Measurements from ENCODE around the gene CCSER1.

Gene CCSER1

DNA sequence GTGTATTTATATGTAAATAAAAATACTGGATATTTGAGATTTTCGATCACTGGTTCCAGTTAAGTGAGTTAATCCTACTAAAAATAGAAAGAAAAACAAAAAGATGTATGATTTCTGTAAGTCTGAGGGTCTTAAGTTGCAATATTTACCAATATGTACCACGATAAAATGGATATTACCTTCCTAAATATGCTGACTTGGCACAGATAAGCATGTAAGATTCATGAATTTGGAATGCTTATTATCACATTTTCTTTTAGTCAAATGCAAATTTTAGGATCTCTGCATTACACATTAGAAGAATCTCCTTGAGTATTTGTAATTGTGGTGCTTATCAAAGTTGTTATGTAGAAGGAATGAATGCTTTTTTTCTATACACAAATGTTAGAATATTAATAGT is 1158.3 kb downstream of the CCSER1 start:
- H3K27ac ChIP-seq (ENCODE audit: low read depth, low read length): no peak overlapping the region
- H3K27me3 ChIP-seq (ENCODE audit: low read length): no peaks in the 10 kb centered on the region
- no peaks in the 10 kb centered on the region for H3K9me3 ChIP-seq (ENCODE audit: insufficient read depth, low read length)
- H3K4me2 ChIP-seq (ENCODE audit: low read depth, low read length, poor library complexity, severe bottlenecking): no peak overlapping the region
- H3K36me3 ChIP-seq (ENCODE audit: low read length): no peaks in the 10 kb centered on the region
- no peaks in the 10 kb centered on the region for H4K20me1 ChIP-seq (ENCODE audit: low read depth, low read length)
- H3K79me2 ChIP-seq (ENCODE audit: insufficient read depth, low read length): no peaks in the 10 kb centered on the region
- no peak overlapping the region for H2AFZ ChIP-seq (ENCODE audit: low read depth, low read length, severe bottlenecking)
- no peak overlapping the region for H3K9ac ChIP-seq (ENCODE audit: low read length)
- no peak for TF ChIP-seq EZH2phosphoT487 (conservative IDR thresholded peaks at IDR 0.05; ENCODE audit: low read length)
- TF ChIP-seq, protein P1, sequence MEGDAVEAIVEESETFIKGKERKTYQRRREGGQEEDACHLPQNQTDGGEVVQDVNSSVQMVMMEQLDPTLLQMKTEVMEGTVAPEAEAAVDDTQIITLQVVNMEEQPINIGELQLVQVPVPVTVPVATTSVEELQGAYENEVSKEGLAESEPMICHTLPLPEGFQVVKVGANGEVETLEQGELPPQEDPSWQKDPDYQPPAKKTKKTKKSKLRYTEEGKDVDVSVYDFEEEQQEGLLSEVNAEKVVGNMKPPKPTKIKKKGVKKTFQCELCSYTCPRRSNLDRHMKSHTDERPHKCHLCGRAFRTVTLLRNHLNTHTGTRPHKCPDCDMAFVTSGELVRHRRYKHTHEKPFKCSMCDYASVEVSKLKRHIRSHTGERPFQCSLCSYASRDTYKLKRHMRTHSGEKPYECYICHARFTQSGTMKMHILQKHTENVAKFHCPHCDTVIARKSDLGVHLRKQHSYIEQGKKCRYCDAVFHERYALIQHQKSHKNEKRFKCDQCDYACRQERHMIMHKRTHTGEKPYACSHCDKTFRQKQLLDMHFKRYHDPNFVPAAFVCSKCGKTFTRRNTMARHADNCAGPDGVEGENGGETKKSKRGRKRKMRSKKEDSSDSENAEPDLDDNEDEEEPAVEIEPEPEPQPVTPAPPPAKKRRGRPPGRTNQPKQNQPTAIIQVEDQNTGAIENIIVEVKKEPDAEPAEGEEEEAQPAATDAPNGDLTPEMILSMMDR (IDR thresholded peaks at IDR 0.05; ENCODE audit: insufficient read depth, low read length, poor library complexity, severe bottlenecking): no peak
- H3K4me3 ChIP-seq (ENCODE audit: insufficient read depth, low read length, poor library complexity, severe bottlenecking): no peak overlapping the region
- H3K9me2 ChIP-seq (replicated peaks; ENCODE audit: insufficient read depth, low read length): no peaks in the 10 kb centered on the region
- no peaks in the 10 kb centered on the region for H3F3A ChIP-seq (ENCODE audit: insufficient read depth)

GRCh38 chr4:91288702-91289311 is 1161.6 kb downstream of the CCSER1 start:
- Histone ChIP-seq H3F3A (ENCODE audit: insufficient read depth) (no peaks in the 10 kb centered on the region), H3K27ac (ENCODE audit: low read depth, low read length) (no peak overlapping the region), H4K20me1 (ENCODE audit: low read depth, low read length) (no peaks in the 10 kb centered on the region), H3K9me3 (ENCODE audit: insufficient read depth, low read length) (no peaks in the 10 kb centered on the region), H3K4me3 (ENCODE audit: insufficient read depth, low read length, poor library complexity, severe bottlenecking) (no peak overlapping the region), H3K9ac (ENCODE audit: low read length) (no peak overlapping the region), H3K9me2 (replicated peaks; ENCODE audit: insufficient read depth, low read length) (no peaks in the 10 kb centered on the region), H2AFZ (ENCODE audit: low read depth, low read length, severe bottlenecking) (no peak overlapping the region), H3K4me2 (ENCODE audit: low read depth, low read length, poor library complexity, severe bottlenecking) (no peak overlapping the region), H3K79me2 (ENCODE audit: insufficient read depth, low read length) (no peaks in the 10 kb centered on the region), H3K36me3 (ENCODE audit: low read length) (no peaks in the 10 kb centered on the region), H3K27me3 (ENCODE audit: low read length) (no peaks in the 10 kb centered on the region)
- TF ChIP-seq EZH2phosphoT487 (conservative IDR thresholded peaks at IDR 0.05; ENCODE audit: low read length): no peak

- H3K27ac ChIP-seq (ENCODE audit: low read depth, low read length): no peak overlapping the region
- no peaks in the 10 kb centered on the region for H3K79me2 ChIP-seq (ENCODE audit: insufficient read depth, low read length)
- no peak overlapping the region for H3K9ac ChIP-seq (ENCODE audit: low read length)
- H3K4me2 ChIP-seq (ENCODE audit: low read depth, low read length, poor library complexity, severe bottlenecking): no peak overlapping the region
- no peaks in the 10 kb centered on the region for H3K27me3 ChIP-seq (ENCODE audit: low read length)
- H3K4me3 ChIP-seq (ENCODE audit: insufficient read depth, low read length, poor library complexity, severe bottlenecking): no peak overlapping the region
- H3K36me3 ChIP-seq (ENCODE audit: low read length): no peaks in the 10 kb centered on the region
- no peaks in the 10 kb centered on the region for H3K9me3 ChIP-seq (ENCODE audit: insufficient read depth, low read length)
- H4K20me1 ChIP-seq (ENCODE audit: low read depth, low read length): no peaks in the 10 kb centered on the region
- TF ChIP-seq EZH2phosphoT487 (conservative IDR thresholded peaks at IDR 0.05; ENCODE audit: low read length): no peak
- TF ChIP-seq, protein P1 (IDR thresholded peaks at IDR 0.05; ENCODE audit: insufficient read depth, low read length, poor library complexity, severe bottlenecking): no peak
- no peaks in the 10 kb centered on the region for H3F3A ChIP-seq (ENCODE audit: insufficient read depth)
- no peaks in the 10 kb centered on the region for H3K9me2 ChIP-seq (replicated peaks; ENCODE audit: insufficient read depth, low read length)
- H2AFZ ChIP-seq (ENCODE audit: low read depth, low read length, severe bottlenecking): no peak overlapping the region
Observed at GRCh38 chr4:91298156-91298700, 1171.0 kb downstream of the CCSER1 start.

DNA sequence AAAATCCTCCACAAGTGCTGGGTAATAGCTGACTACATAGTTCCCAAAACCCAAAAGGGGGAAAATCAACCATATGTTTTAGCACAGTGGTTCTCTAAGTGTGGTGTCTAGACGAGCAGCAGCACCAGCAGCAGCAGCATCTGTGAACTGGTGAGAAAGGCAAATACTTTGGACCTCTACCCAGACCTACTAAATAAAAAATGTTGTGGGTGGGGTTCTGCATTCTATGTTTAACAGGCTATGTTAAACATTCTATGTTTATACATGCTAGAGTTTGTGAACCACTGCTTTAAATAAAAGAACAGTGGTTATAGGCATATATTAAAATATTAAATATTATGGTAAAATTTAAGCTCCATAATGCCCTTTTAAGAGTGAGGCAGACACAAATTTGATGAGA is 1171.6 kb downstream of the CCSER1 start:
- H3K27ac ChIP-seq (ENCODE audit: low read depth, low read length): no peak overlapping the region
- H3K27me3 ChIP-seq (ENCODE audit: low read length): no peaks in the 10 kb centered on the region
- H4K20me1 ChIP-seq (ENCODE audit: low read depth, low read length): no peaks in the 10 kb centered on the region
- no peak overlapping the region for H2AFZ ChIP-seq (ENCODE audit: low read depth, low read length, severe bottlenecking)
- H3K4me3 ChIP-seq (ENCODE audit: insufficient read depth, low read length, poor library complexity, severe bottlenecking): no peak overlapping the region
- H3K9me2 ChIP-seq (replicated peaks; ENCODE audit: insufficient read depth, low read length): no peaks in the 10 kb centered on the region
- H3K4me2 ChIP-seq (ENCODE audit: low read depth, low read length, poor library complexity, severe bottlenecking): no peak overlapping the region
- no peaks in the 10 kb centered on the region for H3K9me3 ChIP-seq (ENCODE audit: insufficient read depth, low read length)
- TF ChIP-seq, protein P1 (IDR thresholded peaks at IDR 0.05; ENCODE audit: insufficient read depth, low read length, poor library complexity, severe bottlenecking): no peak
- TF ChIP-seq EZH2phosphoT487 (conservative IDR thresholded peaks at IDR 0.05; ENCODE audit: low read length): no peak
- no peak overlapping the region for H3K9ac ChIP-seq (ENCODE audit: low read length)
- H3F3A ChIP-seq (ENCODE audit: insufficient read depth): no peaks in the 10 kb centered on the region
- H3K79me2 ChIP-seq (ENCODE audit: insufficient read depth, low read length): no peaks in the 10 kb centered on the region
- H3K36me3 ChIP-seq (ENCODE audit: low read length): no peaks in the 10 kb centered on the region

Data from SU-DHL-6 (cell line).